ENCODE data around the gene PPFIA1.

PPFIA1 gene

DNA sequence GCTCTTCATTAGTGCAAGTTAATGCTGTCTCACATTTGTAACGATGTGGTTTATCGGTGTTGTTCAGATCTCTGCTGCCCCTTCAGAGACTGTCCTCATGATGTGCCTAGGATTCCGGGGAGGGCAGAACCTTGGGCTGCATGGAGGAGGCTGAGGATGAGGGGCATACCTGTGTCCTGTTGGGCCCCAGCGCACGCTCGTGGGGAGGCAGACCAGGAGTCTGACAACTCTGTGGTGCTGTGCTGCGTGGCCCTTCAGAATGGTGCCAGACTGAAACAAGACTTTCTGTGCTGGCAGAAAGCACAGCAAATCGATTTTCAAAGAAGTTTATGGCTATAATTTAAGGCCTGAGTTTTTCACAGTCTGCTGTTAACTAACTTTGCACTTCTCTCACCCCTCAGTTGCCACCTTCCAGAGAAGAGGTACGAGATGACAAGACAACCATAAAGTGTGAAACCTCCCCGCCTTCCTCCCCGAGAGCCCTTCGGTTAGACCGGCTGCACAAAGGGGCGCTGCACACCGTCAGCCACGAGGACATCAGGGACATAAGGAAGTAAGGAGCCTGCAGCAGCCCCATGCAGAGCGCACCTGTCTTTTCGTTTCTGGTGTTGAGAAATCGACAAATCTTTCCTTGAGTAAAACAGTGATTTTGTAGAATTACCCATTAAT, 83.5 kb downstream of the PPFIA1 start:
- DNase-seq (ENCODE audit: low read depth in 2 of 2, low spot score in 1 of 2) = no peak

- DNase-seq (ENCODE audit: low read depth in 2 of 2, low spot score in 1 of 2) = no peak
Measured at GRCh38 chr11:70354629-70355028, 84.1 kb downstream of the PPFIA1 start.

DNA sequence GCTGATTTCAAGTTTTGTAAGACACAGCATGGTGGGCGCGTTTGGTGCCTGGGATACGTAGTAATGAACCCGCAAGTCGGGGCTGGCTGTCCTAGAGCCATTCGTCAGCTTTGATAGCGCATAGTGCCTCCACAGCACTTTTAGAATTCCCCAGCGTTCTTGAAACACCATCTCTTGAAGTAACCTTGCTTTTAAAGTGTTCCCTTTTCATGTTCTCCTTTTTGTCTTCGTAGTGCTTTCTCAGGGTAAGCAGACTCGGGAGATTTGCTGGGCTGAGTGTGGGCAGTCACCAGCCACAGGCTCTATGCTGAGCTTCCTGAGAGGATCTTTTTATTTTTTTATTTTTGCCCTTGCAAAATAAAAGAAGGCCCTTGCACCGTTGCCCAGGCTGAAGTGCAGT, 88.3 kb downstream of the PPFIA1 start:
- DNase-seq (ENCODE audit: low read depth in 2 of 2, low spot score in 1 of 2) = no peak

DNA sequence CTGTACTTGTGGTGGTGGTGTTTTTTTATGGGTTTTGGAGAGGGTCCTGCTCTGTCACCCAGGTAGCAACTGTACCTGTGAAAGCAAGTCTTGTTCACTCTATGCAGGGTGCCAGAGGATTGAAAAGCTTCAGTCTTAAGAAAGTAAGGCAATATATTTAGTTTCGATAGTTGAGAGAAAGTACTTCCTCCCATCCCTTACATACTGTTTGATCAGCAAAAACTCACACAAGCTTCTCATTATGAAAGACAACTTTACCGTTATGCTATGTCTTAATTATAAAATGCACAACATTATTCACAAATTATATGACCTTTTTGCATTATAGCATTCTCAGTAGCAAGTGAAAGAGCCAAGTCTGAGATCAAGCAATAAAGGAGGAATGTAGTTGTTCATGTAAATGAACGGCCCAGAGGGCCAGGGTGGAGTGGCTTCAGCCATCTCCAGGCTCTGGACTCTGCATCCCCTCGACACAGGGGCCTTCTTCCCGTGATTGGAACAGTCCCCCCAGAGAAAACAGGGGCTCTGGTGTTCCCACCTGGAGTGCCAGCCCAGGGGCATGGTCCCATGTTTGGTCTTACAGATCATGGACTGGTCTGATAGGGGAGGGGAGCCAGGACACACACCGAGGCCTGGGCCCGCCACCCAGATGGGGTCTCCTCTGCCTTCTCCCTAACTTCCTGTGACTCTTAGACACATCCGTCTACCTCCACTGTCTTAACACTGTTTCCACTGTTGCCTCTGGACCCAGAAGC, 89.1 kb downstream of the PPFIA1 start:
- no peak for DNase-seq (ENCODE audit: low read depth in 2 of 2, low spot score in 1 of 2)

DNA sequence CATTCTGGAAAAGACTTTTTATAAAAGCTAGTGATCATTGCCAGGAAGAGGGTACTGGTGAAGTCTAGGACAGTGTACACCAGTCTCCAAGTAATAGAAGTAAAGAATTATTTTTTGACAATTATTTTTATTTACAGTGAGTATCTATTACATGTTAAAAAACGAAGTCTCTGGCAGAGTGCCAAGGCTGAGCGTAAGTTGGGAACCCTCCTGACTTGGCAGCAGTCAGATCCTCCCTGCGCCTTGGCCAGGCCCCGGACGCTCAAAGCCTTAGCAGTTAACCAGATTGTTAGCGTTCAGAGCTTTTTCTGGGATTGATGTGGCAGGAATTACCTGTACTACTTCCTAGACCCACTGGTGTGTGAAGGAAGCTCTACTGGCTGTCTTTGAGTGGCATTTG, 89.7 kb downstream of the PPFIA1 start:
- no peak for DNase-seq (ENCODE audit: low read depth in 2 of 2, low spot score in 1 of 2)

GRCh38 chr11:70364178-70364577, 93.7 kb downstream of the PPFIA1 start:
- no peak for DNase-seq (ENCODE audit: low read depth in 2 of 2, low spot score in 1 of 2)

DNA sequence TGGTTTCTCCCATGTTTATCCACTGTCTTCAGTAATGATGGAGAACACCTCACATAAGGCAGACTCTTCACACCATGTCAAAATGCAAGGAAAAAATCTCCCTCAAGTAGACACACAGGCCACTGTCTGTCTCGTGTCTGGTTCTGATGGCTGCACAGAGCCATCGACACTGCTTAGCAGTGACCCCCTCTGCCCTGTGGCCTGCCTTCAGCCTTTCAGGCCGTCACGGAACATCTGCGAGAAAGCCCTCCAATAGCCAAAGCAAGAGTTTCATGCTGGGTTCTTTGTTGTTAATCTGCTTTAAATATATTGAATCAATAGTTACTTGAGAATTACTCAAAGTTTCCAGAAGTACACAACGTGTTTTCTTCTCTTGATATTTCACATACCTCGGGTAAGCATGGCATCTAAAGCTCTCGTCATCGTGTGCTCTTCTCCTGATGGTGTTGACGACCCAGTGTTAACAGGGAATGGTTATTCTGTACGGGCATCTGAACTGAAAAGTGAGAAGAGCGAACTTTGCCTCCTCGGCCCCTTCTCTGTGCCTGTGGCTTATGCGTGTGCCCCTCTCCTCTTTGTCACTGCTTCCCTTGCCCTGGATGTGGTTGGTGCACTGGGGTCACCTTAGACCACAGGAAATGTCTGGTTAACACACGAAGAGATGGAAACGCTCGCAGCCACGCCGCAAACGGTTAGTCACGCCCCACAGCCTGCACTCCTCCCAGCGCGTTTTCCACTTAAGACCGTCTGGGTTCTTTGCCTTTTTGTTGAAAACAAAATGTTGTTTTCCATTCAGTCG, 94.5 kb downstream of the PPFIA1 start:
- DNase-seq (ENCODE audit: low read depth in 2 of 2, low spot score in 1 of 2) = peak; percentile 35 to 63

DNA sequence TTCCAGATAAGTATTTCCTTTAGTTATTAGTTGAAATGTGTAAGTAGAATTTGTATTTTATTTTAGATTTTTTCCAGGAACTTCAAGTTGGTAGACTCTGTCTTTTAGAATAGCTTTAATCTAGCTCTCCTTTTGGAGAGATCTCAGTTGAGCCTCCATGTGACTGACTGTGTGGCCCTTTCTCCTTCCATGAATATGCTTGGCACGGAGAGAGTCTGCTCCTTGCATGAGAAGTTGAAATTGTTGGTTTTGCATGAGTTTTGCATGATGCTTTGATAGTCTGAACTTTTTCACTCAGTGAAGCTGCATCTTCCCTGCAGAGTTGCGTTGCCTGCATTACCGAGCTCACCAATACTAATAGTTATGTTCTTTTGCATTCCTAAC, 95.0 kb downstream of the PPFIA1 start:
- no peak for DNase-seq (ENCODE audit: low read depth in 2 of 2, low spot score in 1 of 2)

GRCh38 chr11:70367071-70367470, 96.6 kb downstream of the PPFIA1 start:
- no peak for DNase-seq (ENCODE audit: low read depth in 2 of 2, low spot score in 1 of 2)

DNA sequence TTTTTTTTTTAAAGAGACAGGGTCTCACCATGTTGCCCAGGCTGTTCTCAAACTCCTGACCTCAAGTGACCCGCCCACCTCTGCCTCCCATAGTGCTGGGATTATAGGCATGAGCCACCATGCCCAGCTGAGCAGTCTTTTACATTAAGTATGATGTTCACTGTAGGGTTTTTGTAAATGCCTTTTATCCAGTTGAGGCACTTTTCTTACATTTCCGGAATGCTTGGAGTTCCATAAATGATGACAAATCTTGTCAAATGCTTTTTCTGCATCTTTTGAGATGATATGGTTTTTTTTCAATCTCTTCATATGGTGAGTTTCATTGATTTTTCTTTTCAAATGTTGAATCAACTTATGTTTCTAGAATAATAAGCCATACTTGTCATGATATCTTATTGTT, 98.5 kb downstream of the PPFIA1 start:
- DNase-seq (ENCODE audit: low read depth in 2 of 2, low spot score in 1 of 2) = no peak

DNA sequence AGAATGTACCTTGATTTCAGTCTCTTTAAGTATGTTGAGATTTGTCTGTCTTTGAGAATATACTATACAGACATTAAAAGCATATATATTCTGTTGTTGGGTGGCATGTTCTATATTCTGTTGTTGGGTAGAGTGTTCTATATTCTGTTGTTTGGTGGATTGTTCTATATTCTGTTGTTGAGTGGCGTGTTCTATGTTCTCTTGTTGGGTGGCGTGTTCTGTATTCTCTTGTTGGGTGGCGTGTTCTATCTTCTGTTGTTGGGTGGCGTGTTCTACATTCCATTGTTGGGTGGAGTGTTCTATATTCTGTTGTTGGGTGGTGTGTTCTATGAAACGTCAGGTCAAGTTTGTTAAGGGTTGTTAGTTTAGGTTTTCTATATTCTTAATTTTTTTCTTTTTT, 100.8 kb downstream of the PPFIA1 start:
- DNase-seq (ENCODE audit: low read depth in 2 of 2, low spot score in 1 of 2) = no peak

DNA sequence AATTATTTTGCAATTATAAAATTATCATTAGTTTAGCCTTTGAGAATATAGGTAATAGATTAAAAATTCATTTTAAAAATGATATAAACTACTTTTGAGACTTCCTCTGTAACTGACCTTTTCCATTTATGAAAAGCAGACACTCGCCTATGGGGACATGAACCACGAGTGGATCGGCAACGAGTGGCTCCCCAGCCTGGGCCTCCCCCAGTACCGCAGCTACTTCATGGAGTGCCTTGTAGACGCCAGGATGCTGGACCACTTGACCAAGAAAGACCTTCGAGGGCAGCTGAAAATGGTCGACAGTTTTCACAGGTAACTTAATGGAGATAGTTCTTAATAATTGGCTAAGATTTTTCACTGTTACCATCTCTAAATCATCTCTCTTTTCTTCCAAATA, 101.6 kb downstream of the PPFIA1 start:
- no peak for DNase-seq (ENCODE audit: low read depth in 2 of 2, low spot score in 1 of 2)

- no peak for DNase-seq (ENCODE audit: low read depth in 2 of 2, low spot score in 1 of 2)
Measured at GRCh38 chr11:70376621-70377020, 106.1 kb downstream of the PPFIA1 start.

DNA sequence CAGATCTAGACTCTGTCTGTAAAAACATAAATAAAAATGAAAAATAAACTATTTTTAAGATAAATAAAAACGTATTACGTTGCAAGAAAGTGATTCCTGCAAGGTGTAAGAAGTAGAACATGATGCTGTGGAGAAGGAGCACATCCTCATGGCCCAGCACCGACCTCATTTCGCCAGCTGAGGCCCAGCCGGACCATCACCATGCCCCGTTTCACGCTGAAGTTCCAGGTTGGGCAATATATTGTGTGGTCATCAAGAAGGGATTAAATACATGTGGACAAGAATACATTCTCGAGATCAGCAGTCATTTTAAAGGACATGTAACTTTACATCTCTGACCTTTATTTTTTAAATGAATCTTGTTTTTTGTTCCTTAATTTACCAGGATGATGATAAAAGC, 107.2 kb downstream of the PPFIA1 start:
- DNase-seq (ENCODE audit: low read depth in 2 of 2, low spot score in 1 of 2) = no peak

GRCh38 chr11:70378506-70379134, 108.1 kb downstream of the PPFIA1 start:
- DNase-seq (ENCODE audit: low read depth in 2 of 2, low spot score in 1 of 2) = no peak

DNA sequence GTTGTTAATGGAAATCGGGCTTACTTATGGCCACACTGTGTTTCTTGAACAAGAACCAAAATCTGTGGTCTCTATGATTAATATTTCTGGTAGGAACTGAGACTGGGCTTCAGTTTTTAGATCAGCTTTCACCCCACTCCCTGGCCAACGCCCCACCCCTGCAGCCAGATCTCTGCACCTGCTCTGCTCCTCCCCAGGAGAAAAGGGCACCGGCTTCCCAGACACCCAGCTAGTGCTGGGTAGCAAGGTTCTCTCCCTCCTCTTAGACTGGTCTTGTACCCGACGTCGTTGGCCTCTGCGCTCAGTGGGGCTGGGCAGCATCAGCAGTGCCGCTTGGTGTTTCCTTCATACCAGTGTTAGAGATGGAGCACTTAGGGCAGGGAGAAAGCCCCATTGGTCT, 110.9 kb downstream of the PPFIA1 start:
- no peak for DNase-seq (ENCODE audit: low read depth in 2 of 2, low spot score in 1 of 2)

DNA sequence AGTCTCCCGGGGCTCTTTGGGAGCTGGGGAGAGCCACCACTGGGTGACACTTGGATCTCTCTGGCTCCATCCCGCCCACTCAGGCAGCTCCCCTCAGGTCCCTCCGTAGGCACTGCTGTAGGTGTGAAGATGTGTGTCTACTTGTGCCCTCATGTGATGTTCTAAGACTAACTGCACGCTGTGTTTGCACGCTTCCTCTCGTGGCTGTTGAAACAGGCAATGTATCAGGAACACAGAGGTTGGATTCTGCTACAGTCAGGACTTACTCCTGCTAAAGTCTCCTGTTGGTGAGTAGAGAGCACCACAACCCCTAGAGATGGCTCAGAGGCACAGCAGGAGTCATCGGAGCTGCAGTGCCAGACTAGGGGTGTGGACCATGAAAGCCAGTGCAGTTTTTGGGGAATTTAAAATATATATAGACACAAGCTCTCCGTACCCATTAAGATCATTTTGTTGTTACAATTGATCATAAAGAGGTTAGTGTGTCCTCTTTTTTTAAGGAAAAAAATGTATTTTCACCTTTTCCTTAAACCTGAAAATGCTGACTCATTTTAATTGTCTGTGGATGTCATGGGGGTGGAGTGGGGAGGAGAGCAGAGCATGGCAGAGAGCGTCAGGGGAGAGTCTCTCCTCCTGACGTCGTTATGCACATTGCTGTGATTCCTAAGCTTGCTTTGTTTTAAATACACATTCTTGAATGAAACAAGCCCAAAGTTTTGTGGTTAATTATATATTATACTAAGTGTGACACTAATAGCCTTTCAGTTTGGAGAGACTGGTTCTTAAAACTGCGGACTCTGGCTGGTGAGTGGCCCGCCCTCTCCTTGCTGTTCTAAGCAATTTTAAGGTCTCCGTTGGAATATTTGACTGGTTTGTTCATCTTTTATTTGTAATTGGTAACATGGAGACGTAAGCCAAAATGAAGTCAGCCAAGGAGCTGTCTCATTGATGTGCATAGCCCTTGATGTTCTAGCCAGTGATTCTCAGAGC, 111.7 kb downstream of the PPFIA1 start:
- no peak for DNase-seq (ENCODE audit: low read depth in 2 of 2, low spot score in 1 of 2)

DNA sequence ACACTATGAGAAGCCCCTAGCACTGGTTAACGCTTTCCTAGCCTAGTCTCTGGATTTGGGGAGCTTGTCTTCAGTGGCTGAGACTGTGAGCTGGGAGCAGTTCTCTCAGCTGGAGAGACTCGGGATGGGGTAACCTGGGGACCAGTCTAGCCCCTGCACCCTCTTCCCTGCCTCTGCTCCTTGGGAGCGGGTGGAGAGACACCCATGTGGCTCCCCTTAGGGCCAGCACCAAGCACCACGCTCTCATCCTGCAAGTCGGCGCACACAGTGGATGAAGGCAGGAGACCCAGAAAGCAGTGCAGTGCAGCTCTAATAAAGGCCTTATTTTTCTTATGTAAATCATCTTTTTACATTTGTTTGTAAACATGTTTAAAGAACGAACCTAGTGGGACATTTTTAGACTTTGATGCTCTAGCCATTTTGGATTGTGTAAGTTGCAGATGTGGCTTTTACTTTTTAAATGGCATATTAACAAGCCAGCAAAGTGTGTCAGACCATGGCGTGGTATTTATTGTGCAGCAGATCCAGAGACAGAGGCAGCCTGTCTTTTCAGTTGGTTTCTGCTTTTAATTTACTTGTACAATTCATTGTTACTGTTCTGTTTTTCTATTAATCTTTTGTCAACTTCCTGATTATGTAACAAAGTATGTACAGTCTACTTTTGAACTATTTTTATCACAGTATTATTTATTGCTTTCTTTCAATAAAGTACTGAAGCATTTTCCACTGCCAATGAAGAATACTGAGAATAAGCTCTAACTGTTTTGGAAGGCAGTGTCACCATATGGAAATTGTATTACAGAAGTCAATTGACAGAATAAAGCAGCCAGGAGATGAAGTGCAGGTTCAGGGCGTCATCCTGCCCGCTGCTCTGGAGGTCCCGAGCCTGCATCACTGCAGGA, 113.4 kb downstream of the PPFIA1 start:
- DNase-seq (ENCODE audit: low read depth in 2 of 2, low spot score in 1 of 2) = no peak

- DNase-seq (ENCODE audit: low read depth in 2 of 2, low spot score in 1 of 2) = no peak
Measured at GRCh38 chr11:70384566-70385152, 114.2 kb downstream of the PPFIA1 start.
